ENCODE measurements around the gene GJB2. TPM values are rescaled to one million over a fixed set of nuclear protein-coding genes. Genes with fewer than 3 reads are reported as not detected.

The GJB2 gene
- total RNA-seq, 1 experiment from 2014 or later, result 0.41 TPM

DNA sequence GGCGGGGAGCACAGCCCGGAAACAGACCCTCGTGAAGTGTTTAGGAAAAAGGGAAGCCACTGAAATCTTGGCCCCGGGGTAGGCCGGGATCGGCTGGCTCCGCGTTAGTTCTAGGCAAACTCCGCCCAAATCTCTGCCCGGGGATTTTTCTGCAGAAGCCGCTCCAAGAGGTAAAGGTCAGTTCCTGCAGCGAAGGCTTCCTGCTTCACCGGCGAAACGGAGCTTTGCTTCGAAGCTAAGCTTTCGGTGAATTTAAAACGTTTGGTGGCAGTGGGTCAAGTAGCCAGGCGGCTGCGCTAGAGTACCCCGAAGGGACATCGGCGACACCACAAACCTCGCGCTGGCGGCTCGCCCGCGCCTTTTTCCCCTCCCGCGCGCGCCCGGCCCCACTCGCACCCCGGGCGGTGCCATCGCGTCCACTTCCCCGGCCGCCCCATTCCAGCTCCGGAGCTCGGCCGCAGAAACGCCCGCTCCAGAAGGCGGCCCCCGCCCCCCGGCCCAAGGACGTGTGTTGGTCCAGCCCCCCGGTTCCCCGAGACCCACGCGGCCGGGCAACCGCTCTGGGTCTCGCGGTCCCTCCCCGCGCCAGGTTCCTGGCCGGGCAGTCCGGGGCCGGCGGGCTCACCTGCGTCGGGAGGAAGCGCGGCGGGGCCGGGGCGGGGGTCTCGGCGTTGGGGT lies 441 bp downstream of the GJB2 start:
- no peak for DNase-seq (ENCODE audit: low spot score)

GRCh38 chr13:20191311-20192157 lies 1.2 kb downstream of the GJB2 start:
- no peak for DNase-seq (ENCODE audit: low spot score)

DNA sequence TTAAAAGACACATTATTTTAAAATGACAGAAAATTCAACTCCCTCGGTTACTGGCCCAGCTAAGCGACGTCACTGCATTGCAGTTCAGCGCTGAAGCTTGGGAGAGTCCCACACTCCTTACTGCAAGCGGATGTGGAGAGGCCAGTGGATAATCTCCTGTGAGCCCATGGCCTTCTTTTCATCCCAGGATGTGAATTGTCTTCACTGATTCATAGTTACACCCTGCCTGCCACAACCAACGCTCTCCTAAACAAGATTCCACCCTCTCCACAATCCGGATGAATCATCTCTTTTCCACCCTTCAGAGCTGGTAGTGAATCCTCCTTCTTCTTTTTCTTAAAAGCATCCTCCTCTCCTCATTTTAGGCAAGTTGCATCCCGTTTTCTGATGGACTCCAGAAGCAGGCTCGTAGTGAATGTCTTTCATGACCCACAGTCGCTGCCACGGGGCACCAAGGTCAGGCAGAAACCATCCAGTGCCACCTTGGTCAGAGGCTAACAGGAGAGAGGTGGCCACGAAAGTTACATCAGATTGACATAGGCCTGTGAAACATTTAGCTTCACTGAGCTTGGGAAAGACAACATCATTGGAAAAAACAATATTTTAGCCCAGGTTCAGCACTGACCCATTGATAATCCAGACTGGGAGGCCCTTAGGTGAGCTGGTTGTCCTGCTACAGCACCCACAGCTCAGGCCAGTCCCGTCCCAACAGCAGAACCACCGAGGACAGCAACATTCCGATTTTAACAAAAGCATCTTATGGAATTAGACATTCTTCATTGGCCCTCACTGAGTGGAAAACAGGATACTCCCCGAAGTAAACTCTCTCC lies 2.0 kb downstream of the GJB2 start:
- peak; percentile 53 for DNase-seq (ENCODE audit: low spot score)

GRCh38 chr13:20190076-20190475 lies 2.7 kb downstream of the GJB2 start:
- no peak for DNase-seq (ENCODE audit: low spot score)

DNA sequence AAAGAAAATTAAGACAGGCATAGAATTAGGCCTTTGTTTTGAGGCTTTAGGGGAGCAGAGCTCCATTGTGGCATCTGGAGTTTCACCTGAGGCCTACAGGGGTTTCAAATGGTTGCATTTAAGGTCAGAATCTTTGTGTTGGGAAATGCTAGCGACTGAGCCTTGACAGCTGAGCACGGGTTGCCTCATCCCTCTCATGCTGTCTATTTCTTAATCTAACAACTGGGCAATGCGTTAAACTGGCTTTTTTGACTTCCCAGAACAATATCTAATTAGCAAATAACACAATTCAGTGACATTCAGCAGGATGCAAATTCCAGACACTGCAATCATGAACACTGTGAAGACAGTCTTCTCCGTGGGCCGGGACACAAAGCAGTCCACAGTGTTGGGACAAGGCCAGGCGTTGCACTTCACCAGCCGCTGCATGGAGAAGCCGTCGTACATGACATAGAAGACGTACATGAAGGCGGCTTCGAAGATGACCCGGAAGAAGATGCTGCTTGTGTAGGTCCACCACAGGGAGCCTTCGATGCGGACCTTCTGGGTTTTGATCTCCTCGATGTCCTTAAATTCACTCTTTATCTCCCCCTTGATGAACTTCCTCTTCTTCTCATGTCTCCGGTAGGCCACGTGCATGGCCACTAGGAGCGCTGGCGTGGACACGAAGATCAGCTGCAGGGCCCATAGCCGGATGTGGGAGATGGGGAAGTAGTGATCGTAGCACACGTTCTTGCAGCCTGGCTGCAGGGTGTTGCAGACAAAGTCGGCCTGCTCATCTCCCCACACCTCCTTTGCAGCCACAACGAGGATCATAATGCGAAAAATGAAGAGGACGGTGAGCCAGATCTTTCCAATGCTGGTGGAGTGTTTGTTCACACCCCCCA lies 3.8 kb downstream of the GJB2 start:
- DNase-seq (ENCODE audit: low spot score), result no peak

GRCh38 chr13:20186771-20187170 lies 6.0 kb downstream of the GJB2 start:
- DNase-seq (ENCODE audit: low spot score), result no peak

DNA sequence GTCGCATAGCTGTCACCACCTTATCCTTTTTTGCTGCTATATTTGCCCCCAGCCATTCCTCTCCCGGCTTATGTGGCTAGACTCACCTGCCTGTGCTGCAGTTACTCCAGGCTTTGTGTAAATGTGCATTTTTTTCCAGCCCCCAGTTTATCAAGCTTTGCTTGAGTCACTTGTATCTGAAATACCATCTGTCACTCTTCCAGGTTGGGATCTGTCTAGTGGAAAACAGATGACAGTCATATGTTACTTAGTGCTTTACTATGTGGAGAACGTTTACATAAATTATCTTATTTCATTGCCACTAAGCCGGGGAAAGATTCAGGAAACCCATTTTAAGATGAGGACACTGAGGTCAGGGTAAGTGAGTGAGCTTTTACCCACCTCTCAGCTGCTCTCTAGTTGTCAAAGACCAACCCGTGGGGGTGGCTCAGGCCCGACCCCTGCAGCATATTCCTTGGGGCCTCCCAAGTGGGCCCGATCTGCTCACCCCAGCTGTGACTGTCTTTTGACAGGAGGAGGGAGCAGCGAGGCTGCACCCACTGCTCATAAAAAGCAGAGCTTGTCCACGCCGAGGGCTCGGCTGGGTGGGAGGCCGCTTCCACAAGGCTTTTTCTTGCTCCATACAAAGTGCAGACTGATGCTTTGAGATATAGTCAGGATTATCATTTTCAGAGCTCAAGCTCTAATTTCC lies 7.2 kb downstream of the GJB2 start:
- no peak for DNase-seq (ENCODE audit: low spot score)

GRCh38 chr13:20182231-20182846 lies 10.4 kb downstream of the GJB2 start:
- DNase-seq (ENCODE audit: low spot score), result peak; percentile 54

DNA sequence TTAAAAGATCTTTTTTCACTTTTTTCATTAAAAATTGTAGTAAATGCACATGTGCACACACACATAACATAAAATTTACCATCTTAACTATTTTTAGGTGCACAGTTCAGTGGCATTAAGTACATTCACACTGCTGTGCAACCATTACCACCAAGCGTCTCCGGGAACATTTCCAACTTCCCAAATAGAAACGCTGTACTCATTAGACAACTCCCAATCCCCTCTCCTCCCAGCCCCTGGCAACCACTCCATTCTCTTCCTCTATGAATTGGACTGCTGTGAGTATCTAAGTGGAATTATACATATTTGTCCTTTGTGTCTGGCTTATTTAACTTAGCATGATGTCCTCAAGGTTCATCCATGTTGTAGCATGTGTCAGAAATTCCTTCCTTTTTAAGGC lies 11.6 kb downstream of the GJB2 start:
- DNase-seq (ENCODE audit: low spot score), result no peak

DNA sequence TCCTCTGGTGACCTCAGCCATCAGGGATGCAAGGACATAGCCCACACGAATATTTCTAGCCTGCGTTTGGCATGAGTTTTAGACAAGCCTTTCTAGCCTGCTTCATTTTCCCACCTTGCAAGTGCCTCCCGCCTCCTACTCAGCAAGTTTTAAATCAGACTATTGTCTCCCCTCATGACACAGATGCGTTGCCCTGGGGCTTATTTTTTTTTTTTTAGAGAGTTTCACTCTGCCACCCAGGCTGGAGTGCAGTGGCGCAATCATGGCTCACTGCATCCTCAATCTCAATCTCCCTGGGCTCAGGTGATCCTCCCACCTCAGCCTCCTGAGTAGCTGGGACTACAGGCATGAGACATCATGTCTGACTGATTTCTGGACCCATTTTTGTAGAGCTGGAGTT lies 14.6 kb downstream of the GJB2 start:
- no peak for DNase-seq (ENCODE audit: low spot score)

- no peak for DNase-seq (ENCODE audit: low spot score)
Observed at GRCh38 chr13:20177049-20177831, 15.5 kb downstream of the GJB2 start.

DNA sequence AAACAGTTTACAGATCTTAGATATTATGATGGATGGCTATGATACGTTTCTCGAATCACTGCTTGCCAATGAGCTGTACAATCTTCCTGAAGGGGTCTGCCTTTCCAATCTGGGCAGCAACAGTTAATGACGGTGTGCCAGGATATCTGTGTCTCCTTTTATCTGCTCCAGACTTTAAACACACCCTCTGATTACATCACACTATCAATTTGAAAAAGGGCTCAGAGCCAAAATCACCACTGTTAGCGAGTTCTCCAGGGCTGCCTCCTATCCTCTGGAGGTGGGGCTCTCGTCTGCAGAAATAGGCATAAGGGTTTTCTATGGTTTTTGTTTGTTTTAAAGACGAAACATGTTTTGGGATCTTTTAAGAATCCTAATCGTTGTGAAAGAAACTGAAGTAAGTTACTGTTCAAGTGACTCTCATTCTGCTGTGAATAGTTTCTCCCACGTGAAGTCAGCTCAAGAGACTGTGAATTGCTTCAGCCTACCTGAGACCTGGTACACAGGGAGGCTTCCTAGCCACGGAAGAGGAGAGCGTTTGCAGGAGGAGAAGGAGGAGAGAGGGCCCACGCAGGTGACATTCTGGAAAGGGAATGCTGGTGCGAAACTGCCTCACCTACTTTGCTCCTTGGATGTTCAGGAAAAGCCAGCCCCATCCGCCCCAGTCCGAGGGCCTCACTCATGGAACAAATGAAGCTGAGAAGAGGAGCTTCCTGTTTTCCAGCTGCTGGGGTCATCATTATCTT lies 16.7 kb downstream of the GJB2 start:
- DNase-seq (ENCODE audit: low spot score), result no peak

GRCh38 chr13:20175406-20175794 lies 17.3 kb downstream of the GJB2 start:
- DNase-seq (ENCODE audit: low spot score), result no peak

DNA sequence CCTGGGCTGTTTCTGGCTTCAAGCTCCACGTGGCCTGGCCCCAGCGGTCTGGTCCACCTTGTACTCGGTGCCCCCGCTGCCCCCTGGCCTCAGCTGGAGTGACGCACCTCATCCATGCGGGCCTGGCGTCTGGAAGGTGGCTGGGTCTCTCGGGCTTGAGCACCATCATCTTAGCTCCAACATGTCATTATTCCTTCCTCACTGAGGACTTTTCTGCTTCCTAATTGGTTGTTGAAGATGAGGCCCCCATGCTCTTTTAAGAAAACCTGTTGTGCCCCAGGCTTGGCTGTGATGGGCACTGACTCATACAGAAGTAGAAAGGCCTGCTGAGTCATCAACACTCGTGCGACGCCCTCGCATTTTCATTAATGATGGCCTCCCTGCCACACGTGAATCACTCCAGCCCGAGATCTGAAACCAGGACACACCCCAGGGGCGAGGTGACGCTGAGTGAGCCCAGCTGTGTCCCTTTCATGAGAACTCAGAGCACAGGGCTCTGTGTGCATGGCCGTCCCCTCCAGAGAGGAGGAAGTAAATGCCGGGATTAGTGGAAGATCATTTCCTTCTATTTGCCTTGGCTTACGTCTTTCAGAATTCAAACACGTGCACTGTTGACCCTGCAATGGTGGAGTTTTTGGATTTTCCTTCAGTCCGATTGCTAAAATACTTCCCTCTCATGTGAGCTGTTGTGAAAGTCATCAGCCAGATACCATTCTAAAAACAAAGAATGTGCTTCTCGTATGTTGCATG lies 17.9 kb downstream of the GJB2 start:
- peak; percentile 94 for DNase-seq (ENCODE audit: low spot score)

DNA sequence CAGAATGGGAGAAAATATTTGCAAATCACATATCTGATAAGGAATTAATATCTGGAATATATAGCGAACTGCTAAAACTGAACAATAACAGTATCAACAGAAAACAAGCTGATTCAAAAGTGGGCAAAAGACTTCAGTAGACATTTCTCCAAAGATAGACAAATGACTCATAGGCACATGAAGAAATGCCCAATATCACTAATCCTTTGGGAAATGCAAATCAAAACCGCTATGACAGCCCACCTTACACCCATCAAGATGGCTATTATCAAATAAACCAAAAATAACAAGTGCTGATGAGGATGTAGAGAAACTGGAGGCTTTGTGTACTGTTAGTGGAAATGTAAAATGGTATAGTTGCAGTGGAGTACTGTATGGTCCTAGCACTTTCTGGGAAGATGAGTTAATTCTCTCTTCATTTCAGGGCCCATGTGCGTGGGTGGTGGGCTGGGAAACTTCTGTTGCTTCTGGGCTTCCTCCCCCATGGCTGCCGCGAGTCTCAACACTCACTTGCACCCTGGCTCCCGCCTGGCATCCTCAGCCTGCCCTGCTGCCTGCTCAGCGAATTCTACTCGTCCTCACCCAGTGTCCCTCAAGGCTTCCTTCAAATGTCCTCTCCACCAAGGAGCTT lies 19.5 kb downstream of the GJB2 start:
- no peak for DNase-seq (ENCODE audit: low spot score)

DNA sequence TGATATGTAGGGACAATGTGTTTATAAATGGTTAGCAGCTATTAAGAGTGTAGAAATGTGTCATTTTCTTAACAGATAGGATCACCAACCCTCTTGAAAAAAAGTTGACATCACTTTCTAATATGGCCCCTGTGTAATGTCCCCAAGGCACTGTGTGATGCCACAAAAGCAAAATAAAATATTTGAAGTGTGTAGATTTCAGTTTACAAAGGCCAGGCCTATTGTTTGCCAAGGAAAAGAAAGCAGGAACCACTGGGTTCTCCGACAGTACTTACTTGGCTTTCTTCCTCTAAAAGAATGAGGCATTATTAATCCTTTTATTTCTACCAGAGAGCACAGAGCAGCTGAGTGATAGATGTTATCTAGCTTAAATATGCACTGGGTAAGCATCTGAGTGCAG lies 21.4 kb downstream of the GJB2 start:
- no peak for DNase-seq (ENCODE audit: low spot score)

GRCh38 chr13:20170921-20171320 lies 21.8 kb downstream of the GJB2 start:
- DNase-seq (ENCODE audit: low spot score), result no peak

DNA sequence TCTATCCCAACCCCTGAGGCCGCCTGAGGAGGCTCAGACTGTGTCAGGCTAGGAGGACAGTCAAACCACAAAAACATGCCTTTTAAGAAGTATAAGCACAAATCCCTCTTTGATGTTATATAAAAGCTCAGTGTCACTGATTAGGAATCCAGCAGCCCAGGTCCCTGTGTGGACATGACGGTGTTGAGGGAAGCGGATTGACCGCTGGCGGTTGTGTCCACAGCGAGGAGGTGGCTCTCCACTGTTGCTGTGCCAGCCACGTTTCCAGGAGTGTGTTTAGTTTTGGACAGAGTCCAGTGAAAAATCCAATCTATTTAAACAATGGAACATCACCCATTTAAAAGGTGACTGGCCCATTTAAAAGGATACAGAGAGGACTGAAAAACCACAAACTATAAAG lies 24.3 kb downstream of the GJB2 start:
- DNase-seq (ENCODE audit: low spot score), result no peak
